Endometrium (tissue), 2 donors: Measurements from ENCODE around the gene KCNIP3.

Experiments used
- FAIRE-seq: peaks from 2 replicates; lab custom pipeline; 2012; peaks lifted over from hg19 to GRCh38; lab: Jason Lieb, UNC
- donor health status: control.
- donor health status: control.

Gene KCNIP3

DNA sequence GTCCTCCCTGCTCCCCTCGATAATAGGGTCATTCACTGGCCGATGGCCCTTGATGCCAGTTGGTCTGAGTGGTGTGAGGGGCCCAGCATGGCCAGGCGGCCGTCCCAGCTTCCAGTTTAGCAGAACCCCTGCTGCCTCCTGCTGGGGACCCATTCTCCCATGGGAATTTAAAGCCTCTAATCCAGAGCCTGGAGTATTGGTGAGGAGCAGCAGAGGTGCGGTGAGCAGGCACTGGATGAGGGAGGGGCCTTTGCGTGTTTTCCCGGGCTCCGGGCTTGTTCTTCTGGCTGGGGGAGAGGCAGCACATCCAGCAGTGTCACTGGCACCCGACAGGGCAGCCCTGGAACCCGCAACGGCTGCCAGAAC, 17.4 kb downstream of the KCNIP3 start:
- FAIRE-seq = no peak

DNA sequence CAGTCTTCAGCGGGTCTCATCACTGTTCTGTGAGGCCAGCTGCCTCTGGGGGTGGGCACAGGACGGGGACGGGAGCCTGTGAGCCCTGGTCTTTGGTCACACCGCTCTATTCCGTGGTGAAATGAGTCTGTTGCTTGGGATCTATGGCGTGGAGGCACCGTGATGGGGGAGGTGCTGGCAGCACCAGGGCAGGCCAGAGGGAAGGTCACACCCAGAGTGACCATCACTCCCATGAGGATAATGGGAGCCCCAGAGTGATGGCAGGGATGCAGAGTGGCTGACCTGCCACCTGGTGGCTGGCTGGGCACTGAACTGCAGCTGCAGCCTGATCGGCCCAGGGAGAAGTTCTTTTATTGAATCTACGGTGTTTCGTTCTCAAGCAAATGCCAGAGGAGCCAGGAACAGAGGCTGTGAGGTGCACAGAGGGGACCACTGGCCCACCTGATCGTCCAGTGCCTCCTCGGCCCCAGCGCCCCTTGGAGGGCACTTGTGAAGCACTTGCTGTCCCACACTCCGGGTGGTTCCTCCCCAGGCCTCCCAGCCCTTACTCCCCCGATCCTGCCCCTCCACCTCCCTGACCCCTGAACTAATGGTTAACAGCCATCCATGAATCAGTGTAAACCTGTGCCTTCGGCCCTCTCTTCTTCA, 17.9 kb downstream of the KCNIP3 start:
- no peak for FAIRE-seq

- FAIRE-seq = no peak
Observed at GRCh38 chr2:95315801-95316411, 18.8 kb downstream of the KCNIP3 start.

GRCh38 chr2:95316466-95317122, 19.4 kb downstream of the KCNIP3 start:
- no peak for FAIRE-seq

DNA sequence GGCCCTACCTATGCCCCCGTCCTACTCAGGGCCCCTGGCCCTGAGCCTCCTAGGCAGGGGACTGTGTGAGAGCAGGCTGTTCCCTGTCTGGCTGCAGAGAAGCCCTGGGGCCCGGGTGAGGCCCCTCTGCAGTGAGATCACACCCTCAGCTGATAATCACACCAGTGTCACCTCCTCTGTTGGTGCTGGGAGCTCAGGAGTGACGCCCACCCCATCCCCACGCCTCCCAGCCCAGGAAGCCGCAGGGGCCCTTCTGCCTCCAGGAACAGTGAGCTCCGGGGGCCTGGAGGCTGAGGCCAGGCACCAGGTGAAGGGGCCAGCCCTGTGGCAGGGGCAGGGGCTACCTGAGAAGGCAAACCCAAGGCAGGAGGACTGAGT, 20.0 kb downstream of the KCNIP3 start:
- no peak for FAIRE-seq

DNA sequence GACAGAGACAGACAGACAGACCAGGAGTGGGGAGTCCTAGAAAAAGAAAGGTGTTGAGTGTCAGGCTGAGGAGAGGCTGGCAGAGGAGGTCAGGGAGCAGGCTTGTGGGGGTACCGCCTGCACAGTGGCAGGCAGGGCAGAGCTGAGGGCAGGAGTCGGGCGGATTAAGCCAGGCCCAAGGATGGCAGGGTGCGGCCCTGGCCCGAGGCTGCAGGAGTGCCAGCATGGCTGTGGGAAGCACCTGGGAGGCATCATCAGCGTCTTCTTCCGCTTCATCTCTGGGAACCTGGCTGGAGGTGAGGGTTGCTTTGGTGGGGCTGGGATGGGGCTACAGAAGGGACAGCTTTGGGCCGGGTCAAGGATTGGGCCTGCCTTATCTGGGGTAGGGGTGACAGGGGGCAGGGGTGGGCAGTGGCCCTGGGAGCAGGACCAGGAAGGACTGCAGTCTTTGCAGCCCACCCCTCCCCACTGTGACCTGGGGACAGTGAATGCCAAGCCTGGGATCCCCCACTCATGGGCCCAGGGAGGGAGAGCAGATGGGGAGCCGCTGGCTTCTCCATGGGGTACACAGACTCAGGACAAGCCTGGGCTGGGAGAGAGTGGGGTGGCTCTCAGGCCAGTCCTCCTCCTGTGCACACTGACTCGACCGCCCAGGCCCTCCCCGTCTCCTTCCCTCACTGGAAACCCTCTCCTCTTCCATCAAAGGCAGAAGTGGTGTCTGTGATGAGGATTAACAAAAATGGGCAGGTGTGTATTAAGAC, 20.7 kb downstream of the KCNIP3 start:
- no peak for FAIRE-seq

DNA sequence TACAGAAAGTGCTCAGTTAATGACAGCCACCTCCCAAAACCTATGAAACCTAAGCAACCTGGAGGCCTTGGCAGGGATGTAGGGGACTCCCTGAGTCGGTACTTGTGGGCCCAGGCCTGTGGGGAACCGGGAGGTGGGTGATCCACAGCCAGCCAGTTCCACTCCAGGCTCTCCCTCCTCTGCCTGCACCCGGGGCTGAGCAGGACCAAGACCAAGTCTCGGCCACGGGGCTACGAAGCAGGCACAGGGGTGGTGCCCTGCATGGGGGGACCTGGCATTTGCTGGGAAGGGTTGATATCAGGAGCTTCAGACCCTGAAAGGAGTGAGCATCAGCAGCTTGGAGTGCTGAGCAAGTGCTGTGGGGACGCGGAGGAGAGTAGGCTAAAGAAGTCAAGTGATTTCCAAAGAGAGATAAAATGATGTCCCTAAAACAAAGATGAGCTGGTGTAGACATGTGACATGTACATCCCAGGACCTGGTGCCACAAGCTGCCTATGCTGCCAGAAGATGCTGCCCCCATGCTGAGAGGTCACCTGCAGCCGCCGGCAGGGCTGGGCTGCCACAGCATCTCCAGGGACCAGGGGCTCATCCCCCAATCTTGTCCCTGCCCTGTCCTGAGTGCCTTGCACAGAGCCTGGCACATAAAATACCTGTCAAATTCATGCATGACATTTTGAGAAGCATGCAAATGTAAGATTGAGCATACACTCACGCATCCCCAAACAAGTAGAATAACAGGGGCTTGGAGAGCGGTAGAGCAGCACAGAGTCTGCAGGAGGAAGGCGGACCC, 21.5 kb downstream of the KCNIP3 start:
- no peak for FAIRE-seq

- FAIRE-seq = no peak
Observed at GRCh38 chr2:95319481-95320343, 22.6 kb downstream of the KCNIP3 start.

DNA sequence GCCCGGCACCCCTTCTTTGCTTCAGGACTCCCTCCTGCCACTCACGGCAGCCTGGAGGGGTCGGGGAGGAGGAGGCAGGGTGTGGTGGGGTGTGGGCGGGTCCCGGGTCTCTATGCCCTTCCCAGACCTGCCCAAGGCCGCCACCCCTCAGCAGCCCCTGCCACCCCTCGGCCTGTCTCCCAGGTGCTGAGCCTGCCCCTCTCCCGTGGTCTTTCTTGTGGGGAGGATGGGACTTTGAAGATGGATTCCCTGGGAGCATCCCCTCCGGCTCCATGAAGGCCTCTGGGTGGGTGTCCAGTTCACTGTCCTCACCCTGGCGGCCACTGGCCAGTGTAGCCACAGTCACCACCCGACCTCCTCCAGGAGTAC, 23.2 kb downstream of the KCNIP3 start:
- no peak for FAIRE-seq

- FAIRE-seq = no peak
Observed at GRCh38 chr2:95320986-95321767, 24.0 kb downstream of the KCNIP3 start.

DNA sequence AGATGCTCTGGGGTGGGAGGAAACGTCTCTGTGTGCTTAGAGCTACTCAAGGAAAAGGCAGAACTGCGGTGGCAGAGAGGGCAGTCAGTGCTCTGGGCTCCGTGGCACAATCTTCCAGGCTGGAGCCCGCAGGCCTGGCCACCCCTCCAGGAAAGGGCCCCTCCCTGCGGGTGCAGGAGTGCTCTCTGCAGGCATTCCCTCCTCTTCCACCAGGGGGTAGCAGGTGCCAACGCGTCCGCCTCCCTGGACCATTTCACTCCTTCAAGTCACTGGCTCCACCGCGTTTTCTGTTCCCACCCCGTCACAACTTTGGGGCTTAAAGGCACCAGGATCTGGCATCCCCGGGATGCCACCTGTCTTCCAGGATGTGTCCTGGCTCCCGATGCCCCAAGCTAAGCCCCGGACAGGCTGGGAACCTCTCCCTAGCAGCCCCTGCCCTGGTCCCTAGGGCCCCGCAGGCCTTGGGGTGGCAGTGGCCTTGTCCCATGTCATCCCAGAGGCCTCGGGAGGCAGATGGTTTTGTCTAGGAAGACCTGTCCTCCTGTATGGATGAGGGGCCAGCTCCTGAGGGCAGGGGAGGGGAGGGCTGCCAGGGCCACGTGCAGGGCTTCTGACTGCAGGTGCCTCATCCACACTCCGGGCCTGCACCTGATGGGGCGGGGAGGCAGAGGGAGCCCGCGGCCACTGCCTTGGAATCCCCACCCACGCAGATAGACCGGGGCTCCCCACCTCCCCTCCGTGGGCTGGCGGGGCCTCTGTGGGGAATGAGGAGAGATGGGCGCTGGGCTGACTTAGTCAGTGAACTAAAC, 26.4 kb downstream of the KCNIP3 start:
- no peak for FAIRE-seq

- FAIRE-seq = no peak
Observed at GRCh38 chr2:95325026-95325425, 27.9 kb downstream of the KCNIP3 start.

DNA sequence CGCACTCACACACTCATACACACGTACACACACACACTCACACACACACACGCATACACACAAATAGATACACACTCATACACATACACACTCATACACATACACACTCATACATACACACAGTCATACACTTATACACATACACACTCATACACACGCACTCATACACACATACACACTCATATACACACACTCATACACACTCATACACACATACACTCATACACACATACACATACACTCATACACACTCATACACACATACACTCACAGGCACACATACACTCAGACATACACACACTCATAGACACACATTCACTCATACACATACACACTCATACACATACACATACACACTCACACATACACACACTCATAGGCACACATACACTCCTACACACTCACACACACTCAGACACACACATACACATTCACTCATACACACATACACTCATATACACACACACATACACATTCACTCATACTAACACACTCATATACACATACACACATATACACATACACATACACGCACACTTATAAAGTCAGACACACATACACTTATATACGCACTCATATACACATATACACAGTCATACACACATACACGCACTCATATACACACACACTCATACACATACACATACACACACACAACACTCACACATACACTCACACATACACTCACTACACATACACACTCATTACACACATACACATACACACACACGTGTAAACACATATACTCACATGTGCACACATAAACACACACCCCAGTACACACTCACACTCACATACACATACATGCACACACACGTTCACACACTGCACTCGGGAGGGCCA, 28.7 kb downstream of the KCNIP3 start:
- FAIRE-seq = no peak

DNA sequence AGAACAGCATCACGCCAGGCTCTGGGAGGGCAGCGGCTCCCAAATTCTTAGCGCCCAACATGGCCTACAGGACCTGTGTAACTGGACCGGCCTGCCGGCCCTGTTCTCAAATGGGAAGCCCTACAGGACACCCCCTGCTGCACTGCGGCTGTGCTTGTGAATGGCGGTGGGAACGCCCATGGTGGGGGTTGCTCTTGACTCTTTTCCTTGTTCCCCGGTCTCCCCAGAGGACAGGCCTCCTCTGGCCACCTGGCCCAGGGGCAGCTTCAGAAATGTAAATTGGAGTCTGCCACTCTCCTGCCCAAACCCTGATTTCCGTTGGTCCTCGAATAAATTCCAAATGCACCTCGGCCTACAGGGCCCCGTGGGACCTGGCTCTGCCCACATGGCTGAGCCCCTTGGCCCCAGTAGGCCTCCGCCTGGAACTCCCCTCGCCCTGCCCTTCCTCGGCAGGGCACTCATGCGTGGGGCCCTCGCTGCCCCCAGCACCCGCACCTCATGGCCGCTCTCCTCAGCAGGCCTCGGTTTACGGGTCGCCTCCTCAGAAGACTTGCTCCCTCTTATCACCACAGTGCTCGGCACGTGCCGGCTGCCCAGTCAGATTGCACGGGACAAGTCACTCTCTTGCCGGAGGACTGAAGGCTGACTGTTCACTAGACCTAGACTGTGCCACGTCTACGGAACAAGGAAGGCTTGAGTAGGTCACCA, 29.4 kb downstream of the KCNIP3 start:
- no peak for FAIRE-seq

DNA sequence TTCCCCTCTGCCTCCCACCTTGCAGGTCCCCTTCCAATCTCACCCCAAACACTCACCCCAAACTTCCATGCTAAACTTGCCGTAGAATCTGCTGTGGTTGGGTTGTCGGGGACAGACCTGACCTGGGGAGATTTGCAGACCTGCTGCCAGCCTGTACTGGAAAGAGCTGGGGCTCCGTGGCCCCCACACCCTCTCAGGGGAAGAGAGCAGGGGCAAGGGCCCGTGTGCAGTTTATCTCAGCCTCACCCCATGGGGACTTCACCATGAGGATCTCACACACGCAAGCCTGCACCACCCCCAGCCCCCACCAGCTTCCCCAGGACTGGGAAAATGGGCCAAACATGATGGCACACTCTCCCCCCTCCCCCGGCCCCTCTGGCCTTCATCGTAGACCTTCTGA, 30.7 kb downstream of the KCNIP3 start:
- FAIRE-seq = no peak

DNA sequence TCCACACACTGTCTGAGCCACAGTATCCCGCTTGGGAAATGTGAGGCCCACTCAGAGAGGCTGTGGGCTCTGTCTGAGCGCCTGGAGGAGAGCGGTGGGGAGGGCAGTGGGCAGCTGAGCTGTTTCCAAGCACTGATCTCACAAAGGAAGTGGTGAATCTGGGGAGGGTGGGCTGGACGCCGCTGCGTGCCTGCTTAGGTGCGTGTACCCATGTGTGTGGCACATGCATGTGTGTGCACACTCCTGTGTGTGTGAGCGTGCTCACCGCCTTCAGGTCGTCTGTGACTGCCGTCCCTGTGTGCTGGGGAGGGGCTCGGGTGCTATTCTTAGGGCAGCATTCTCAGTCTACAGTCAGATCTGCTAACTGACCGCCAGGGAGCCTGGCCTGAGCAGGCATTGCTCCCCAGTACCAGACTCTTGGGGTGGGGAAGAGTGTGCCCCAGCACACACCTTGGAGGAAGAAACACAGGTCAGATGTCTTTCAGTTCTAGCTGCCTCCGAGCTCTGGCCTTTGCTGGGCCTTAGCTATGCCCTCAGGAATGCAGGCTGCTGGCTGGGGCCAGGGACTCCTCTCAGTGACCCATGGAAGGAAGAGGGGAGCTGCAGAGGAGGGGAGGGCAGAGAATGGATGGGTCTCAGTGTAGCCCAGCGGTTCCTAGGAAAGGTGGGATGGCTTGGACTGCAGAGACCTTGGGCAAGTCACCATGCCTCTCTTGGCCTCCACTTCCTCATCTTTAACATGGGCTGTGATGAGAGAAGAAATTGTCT, 31.4 kb downstream of the KCNIP3 start:
- no peak for FAIRE-seq

DNA sequence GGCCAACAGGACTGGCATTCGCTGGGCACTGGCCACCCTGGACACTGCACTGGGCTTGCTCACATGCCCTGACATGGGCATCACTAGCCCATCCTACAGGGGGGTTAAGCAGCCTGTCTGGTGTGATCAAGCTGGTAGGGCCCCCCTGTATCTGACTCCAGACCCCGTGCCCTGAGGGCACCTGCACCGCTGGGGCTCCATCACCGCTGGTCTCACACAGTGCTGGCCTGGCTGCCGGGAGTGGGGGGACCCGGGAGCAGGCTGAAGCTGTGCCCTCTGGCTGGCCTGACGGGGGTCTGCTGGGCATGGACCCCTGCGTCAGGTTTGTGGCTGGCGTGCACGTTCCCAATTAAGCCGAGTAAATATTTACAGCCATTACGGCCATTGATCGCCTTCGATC, 32.3 kb downstream of the KCNIP3 start:
- no peak for FAIRE-seq
